ENCODE results near the gene PGK1. TPM values are rescaled to one million over a fixed set of nuclear protein-coding genes. Genes with fewer than 3 reads are reported as not detected.
"Not testable (repeated sequence)": the region's sequence is repeated elsewhere in the genome, so short reads cannot be mapped to it uniquely, and the experiment has no call there.

The PGK1 gene
- total and polyA plus RNA-seq, 3 experiments from 2014 or later = 454 to 680 (median 665) TPM

GRCh38 chrX:78160711-78161110 is 56.7 kb downstream of the PGK1 start:
- H3K9me3 ChIP-seq (ENCODE audit: low read length); H3K4me1 ChIP-seq (ENCODE audit: insufficient read depth, low read length); H3K36me3 ChIP-seq (ENCODE audit: insufficient read depth, low read length); DNase-seq; H3K9me3 Mint-ChIP-seq; H3K27me3 ChIP-seq (ENCODE audit: insufficient read depth, low read length, poor library complexity, severe bottlenecking); POLR2A ChIA-PET; H3K36me3 Mint-ChIP-seq; H3K27ac ChIP-seq (ENCODE audit: low read depth, low read length); H3K27me3 Mint-ChIP-seq; CTCF ChIA-PET; H3K4me3 ChIP-seq (ENCODE audit: low read length); H3K4me3 Mint-ChIP-seq: not testable (repeated sequence)
- Mint-ChIP-seq H3K4me1 (peaks cover 4 to 18% (median 17%) of the 10 kb centered on the region in 3 donors), H3K27ac (peak overlapping the region in 1 of 8 donors; percentile 80)

GRCh38 chrX:78163175-78163574 is 59.1 kb downstream of the PGK1 start:
- H3K27me3 Mint-ChIP-seq; H3K4me1 ChIP-seq (ENCODE audit: insufficient read depth, low read length); H3K36me3 Mint-ChIP-seq; H3K4me3 ChIP-seq (ENCODE audit: low read length); CTCF ChIA-PET; H3K4me3 Mint-ChIP-seq; H3K9me3 ChIP-seq (ENCODE audit: low read length); DNase-seq; H3K9me3 Mint-ChIP-seq; H3K27me3 ChIP-seq (ENCODE audit: insufficient read depth, low read length, poor library complexity, severe bottlenecking); POLR2A ChIA-PET; H3K27ac ChIP-seq (ENCODE audit: low read depth, low read length); H3K36me3 ChIP-seq (ENCODE audit: insufficient read depth, low read length): not testable (repeated sequence)
- Mint-ChIP-seq H3K4me1 (peaks cover 4 to 11% (median 5%) of the 10 kb centered on the region in 3 donors), H3K27ac (peak overlapping the region in 1 of 8 donors; percentile 80)

- no peaks in the 10 kb centered on the region for H3K9me3 ChIP-seq (ENCODE audit: low read length)
- Mint-ChIP-seq H3K4me1 (peaks cover 4 to 12% (median 5%) of the 10 kb centered on the region in 3 donors), H3K36me3 (no peaks in the 10 kb centered on the region), H3K9me3 (no peaks in the 10 kb centered on the region), H3K27me3 (peaks cover 0 to 1% of the 10 kb centered on the region in 2 donors), H3K27ac (no peak overlapping the region), H3K4me3 (no peak overlapping the region)
- no peak overlapping the region for H3K27ac ChIP-seq (ENCODE audit: low read depth, low read length)
- no peaks in the 10 kb centered on the region for H3K36me3 ChIP-seq (ENCODE audit: insufficient read depth, low read length)
- ChIA-PET CTCF (no interaction called here), POLR2A (no interaction called here)
- no peaks in the 10 kb centered on the region for H3K4me1 ChIP-seq (ENCODE audit: insufficient read depth, low read length)
- DNase-seq = no peak
- H3K27me3 ChIP-seq (ENCODE audit: insufficient read depth, low read length, poor library complexity, severe bottlenecking) = no peaks in the 10 kb centered on the region
- H3K4me3 ChIP-seq (ENCODE audit: low read length) = no peak overlapping the region
Measured at GRCh38 chrX:78165425-78165824, 61.4 kb downstream of the PGK1 start.

GRCh38 chrX:78168065-78168464 is 64.0 kb downstream of the PGK1 start:
- Histone ChIP-seq H3K4me3 (ENCODE audit: low read length) (no peak overlapping the region), H3K36me3 (ENCODE audit: insufficient read depth, low read length) (no peaks in the 10 kb centered on the region), H3K4me1 (ENCODE audit: insufficient read depth, low read length) (no peaks in the 10 kb centered on the region), H3K9me3 (ENCODE audit: low read length) (no peaks in the 10 kb centered on the region), H3K27me3 (ENCODE audit: insufficient read depth, low read length, poor library complexity, severe bottlenecking) (no peaks in the 10 kb centered on the region), H3K27ac (ENCODE audit: low read depth, low read length) (no peak overlapping the region)
- no peaks in the 10 kb centered on the region for H3K9me3 Mint-ChIP-seq
- H3K36me3 Mint-ChIP-seq = no peaks in the 10 kb centered on the region
- no peak for DNase-seq
- ChIA-PET POLR2A (no interaction called here), CTCF (no interaction called here)
- H3K27me3 Mint-ChIP-seq = peaks cover 0 to 1% of the 10 kb centered on the region in 2 donors
- H3K4me3 Mint-ChIP-seq = no peak overlapping the region
- H3K27ac Mint-ChIP-seq = no peak overlapping the region
- H3K4me1 Mint-ChIP-seq = peaks cover 0 to 7% (median 0%) of the 10 kb centered on the region in 3 donors

Other genes with a start within 250 kb of the PGK1 start
- 10 to 100 TPM; 44.0 to 45.2 TPM for gene MAGT1, start 208.8 kb upstream of the PGK1 start, total RNA-seq
- 55.0 TPM for gene MAGT1, start 208.8 kb upstream of the PGK1 start, polyA plus RNA-seq
- gene COX7B, start 204.8 kb upstream of the PGK1 start, total RNA-seq = 100 to 1,000 TPM; 298 to 348 TPM
- gene COX7B, start 204.8 kb upstream of the PGK1 start, polyA plus RNA-seq = 377 TPM
- 1 to 10 TPM; 5.8 to 6.5 TPM for gene ATP7A, start 193.6 kb upstream of the PGK1 start, total RNA-seq
- 4.6 TPM for gene ATP7A, start 193.6 kb upstream of the PGK1 start, polyA plus RNA-seq
- gene PGAM4, start 134.6 kb upstream of the PGK1 start, total RNA-seq = 1 to 10 TPM in 1 of 2 experiments, under 1 TPM in 1; 0.85 to 1.2 TPM
- not detected for gene PGAM4, start 134.6 kb upstream of the PGK1 start, polyA plus RNA-seq
- 10 to 100 TPM; 27.7 to 32.1 TPM for gene TAF9B, start 35.4 kb downstream of the PGK1 start, total RNA-seq
- gene TAF9B, start 35.4 kb downstream of the PGK1 start, polyA plus RNA-seq = 21.0 TPM
- gene CYSLTR1, start 223.4 kb downstream of the PGK1 start, total RNA-seq = under 1 TPM; 0.27 to 0.31 TPM
- 2.6 TPM for gene CYSLTR1, start 223.4 kb downstream of the PGK1 start, polyA plus RNA-seq

Measured in CD8-positive, alpha-beta memory T cell (primary cell).